ENCODE data around the gene TERT. TPM values are rescaled to one million over a fixed set of nuclear protein-coding genes. Genes with fewer than 3 reads are reported as not detected.

The TERT gene
- polyA plus RNA-seq, 1 donor from 2014 or later: not detected

DNA sequence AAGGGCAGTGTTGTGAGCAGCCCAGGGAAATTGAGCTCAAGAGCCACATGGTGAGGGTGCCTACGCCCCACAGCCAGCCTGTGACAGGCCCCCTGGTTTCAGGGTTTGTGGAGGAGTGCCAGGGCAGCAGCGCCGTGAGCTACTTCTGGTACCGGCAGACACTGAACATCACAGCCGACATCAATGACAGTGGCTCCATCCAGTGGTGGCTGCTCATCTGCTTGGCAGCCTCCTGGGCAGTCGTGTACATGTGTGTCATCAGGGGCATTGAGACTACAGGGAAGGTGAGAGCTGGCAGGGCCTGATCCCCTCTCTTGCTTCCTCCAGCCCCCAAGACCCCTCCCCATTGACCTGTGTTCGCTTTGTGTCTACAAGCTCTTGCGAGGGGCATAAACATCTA is 59.5 kb downstream of the TERT start:
- no peaks in the 10 kb centered on the region for H3K9me2 ChIP-seq (ENCODE audit: insufficient read depth, low read length)
- H3K9ac ChIP-seq (ENCODE audit: low read length): no peak overlapping the region
- no peak overlapping the region for H3K27ac ChIP-seq (ENCODE audit: low read length)
- no peaks in the 10 kb centered on the region for H3F3A ChIP-seq (ENCODE audit: insufficient read depth, low read length, poor library complexity, severe bottlenecking)
- H3K9me3 ChIP-seq (ENCODE audit: low read length): peaks cover 14% of the 10 kb centered on the region
- H3K4me2 ChIP-seq (ENCODE audit: low read length): no peak overlapping the region
- H2AFZ ChIP-seq (ENCODE audit: low read depth, low read length): no peak overlapping the region
- no peak overlapping the region for H3K4me3 ChIP-seq (ENCODE audit: low read length)
- no peaks in the 10 kb centered on the region for H3K27me3 ChIP-seq (ENCODE audit: insufficient read depth, low read depth, low read length)
- no peaks in the 10 kb centered on the region for H3K79me2 ChIP-seq (replicated peaks; ENCODE audit: insufficient read depth, low read length)
- TF ChIP-seq RAD21 (conservative IDR thresholded peaks at IDR 0.05): no peak
- TF ChIP-seq, protein P1, sequence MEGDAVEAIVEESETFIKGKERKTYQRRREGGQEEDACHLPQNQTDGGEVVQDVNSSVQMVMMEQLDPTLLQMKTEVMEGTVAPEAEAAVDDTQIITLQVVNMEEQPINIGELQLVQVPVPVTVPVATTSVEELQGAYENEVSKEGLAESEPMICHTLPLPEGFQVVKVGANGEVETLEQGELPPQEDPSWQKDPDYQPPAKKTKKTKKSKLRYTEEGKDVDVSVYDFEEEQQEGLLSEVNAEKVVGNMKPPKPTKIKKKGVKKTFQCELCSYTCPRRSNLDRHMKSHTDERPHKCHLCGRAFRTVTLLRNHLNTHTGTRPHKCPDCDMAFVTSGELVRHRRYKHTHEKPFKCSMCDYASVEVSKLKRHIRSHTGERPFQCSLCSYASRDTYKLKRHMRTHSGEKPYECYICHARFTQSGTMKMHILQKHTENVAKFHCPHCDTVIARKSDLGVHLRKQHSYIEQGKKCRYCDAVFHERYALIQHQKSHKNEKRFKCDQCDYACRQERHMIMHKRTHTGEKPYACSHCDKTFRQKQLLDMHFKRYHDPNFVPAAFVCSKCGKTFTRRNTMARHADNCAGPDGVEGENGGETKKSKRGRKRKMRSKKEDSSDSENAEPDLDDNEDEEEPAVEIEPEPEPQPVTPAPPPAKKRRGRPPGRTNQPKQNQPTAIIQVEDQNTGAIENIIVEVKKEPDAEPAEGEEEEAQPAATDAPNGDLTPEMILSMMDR (IDR thresholded peaks at IDR 0.05; ENCODE audit: poor library complexity, severe bottlenecking): no peak
- TF ChIP-seq EP300 (conservative IDR thresholded peaks at IDR 0.05; ENCODE audit: poor library complexity, severe bottlenecking): no peak
- TF ChIP-seq MXI1 (conservative IDR thresholded peaks at IDR 0.05; ENCODE audit: poor library complexity, severe bottlenecking): no peak
- no peak for TF ChIP-seq SMC3 (conservative IDR thresholded peaks at IDR 0.05; ENCODE audit: poor library complexity)
- no peak for TF ChIP-seq EZH2 (IDR thresholded peaks at IDR 0.05; ENCODE audit: borderline replicate concordance, insufficient read depth, low read length, poor library complexity, severe bottlenecking)
- TF ChIP-seq POLR2AphosphoS5 (IDR thresholded peaks at IDR 0.05): no peak
- TF ChIP-seq REST (IDR thresholded peaks at IDR 0.05; ENCODE audit: borderline replicate concordance): no peak
- no peak for TF ChIP-seq TAF1 (IDR thresholded peaks at IDR 0.05; ENCODE audit: low read depth)
- no peaks in the 10 kb centered on the region for H3K36me3 ChIP-seq (ENCODE audit: insufficient read depth, low read length)
- H4K20me1 ChIP-seq (ENCODE audit: insufficient read depth): no peaks in the 10 kb centered on the region

GRCh38 chr5:1232780-1233179 is 62.1 kb downstream of the TERT start:
- Histone ChIP-seq H3K27ac (ENCODE audit: low read length) (no peak overlapping the region), H3K9me2 (ENCODE audit: insufficient read depth, low read length) (no peaks in the 10 kb centered on the region), H3K9ac (ENCODE audit: low read length) (no peak overlapping the region), H3K4me3 (ENCODE audit: low read length) (no peak overlapping the region), H4K20me1 (ENCODE audit: insufficient read depth) (no peaks in the 10 kb centered on the region), H2AFZ (ENCODE audit: low read depth, low read length) (no peak overlapping the region), H3K36me3 (ENCODE audit: insufficient read depth, low read length) (no peaks in the 10 kb centered on the region), H3K9me3 (ENCODE audit: low read length) (peaks cover 14% of the 10 kb centered on the region), H3F3A (ENCODE audit: insufficient read depth, low read length, poor library complexity, severe bottlenecking) (no peaks in the 10 kb centered on the region), H3K27me3 (ENCODE audit: insufficient read depth, low read depth, low read length) (no peaks in the 10 kb centered on the region), H3K4me2 (ENCODE audit: low read length) (no peak overlapping the region), H3K79me2 (replicated peaks; ENCODE audit: insufficient read depth, low read length) (no peaks in the 10 kb centered on the region)
- no peak for TF ChIP-seq SMC3 (conservative IDR thresholded peaks at IDR 0.05; ENCODE audit: poor library complexity)
- TF ChIP-seq TAF1 (IDR thresholded peaks at IDR 0.05; ENCODE audit: low read depth): no peak
- TF ChIP-seq RAD21 (conservative IDR thresholded peaks at IDR 0.05): no peak
- TF ChIP-seq EP300 (conservative IDR thresholded peaks at IDR 0.05; ENCODE audit: poor library complexity, severe bottlenecking): no peak
- TF ChIP-seq, protein P1 (IDR thresholded peaks at IDR 0.05; ENCODE audit: poor library complexity, severe bottlenecking): no peak

Data from neural cell (in vitro differentiated cells).